Suppressor macrophage treated with lipopolysaccharide for 1 hour (primary cell): ENCODE results near the gene GBA3.

Experiments used
- DNase-seq, 3 donors: peaks; one replicate each; pipeline ENCODE4 v3.0.0-alpha.2; 2020 to 2022

Gene GBA3

GRCh38 chr4:22787753-22788375, 95.1 kb downstream of the GBA3 start:
- DNase-seq, result peak; percentile 38 to 69 (median 43)

DNA sequence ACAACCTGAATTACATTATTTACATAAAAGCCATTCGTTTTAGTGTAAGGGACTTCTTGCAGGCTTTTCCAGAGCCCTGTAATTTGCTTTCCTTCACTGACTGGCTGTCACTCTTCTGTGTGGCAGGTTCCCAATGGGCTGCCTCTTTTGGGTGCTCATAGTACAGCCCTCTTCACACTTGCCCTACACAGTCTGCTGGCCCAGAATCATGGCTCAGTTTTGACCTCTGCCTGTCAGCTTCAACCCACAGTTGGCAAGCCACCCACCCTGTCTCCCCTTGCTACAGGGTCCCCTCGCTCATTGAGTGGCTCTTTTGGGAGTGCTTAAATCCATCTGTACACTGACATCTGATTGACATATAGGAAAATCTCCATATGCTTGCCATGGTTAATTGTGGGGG, 97.9 kb downstream of the GBA3 start:
- DNase-seq, result no peak

DNA sequence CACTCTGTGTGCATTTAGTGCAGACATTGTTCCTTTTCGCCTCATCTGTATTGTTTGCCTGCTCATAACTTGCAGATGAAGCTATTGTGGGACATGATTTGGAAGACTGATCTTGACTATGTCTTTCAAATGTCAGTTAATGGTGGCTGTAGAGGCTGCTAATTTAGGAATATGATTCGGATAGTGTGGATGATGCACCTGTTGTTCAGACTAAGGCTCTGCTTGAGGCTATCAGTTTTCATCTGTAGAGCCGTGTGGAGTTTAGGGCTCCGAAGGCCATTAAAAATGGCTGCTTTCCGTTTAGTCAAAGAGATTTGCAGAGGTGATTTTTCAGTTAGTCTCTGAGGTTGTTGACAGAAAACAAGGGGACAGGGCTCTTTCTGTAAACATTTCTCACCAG, 102.0 kb downstream of the GBA3 start:
- no peak for DNase-seq

DNA sequence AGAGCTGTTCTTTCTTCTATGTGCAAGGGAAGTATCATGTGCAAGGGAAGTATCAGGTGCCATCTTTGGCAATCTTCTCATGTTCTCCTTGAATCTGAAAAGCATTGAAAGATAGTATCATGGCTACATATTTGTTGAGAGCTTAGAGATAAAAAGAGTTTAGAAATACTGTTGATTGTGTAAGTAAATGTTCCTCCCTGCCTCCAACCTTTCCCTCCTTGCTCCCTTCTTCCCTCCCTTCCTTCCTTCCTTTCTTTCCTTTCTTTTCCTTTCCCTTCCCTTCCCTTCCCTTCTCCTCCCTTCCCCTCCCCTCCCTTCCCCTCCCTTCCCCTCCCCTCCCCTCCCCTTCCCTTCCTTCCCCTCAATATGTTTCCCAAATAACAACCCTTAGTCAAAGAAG, 108.7 kb downstream of the GBA3 start:
- no peak for DNase-seq

- no peak for DNase-seq
Measured at GRCh38 chr4:22802876-22803275, 110.1 kb downstream of the GBA3 start.

DNA sequence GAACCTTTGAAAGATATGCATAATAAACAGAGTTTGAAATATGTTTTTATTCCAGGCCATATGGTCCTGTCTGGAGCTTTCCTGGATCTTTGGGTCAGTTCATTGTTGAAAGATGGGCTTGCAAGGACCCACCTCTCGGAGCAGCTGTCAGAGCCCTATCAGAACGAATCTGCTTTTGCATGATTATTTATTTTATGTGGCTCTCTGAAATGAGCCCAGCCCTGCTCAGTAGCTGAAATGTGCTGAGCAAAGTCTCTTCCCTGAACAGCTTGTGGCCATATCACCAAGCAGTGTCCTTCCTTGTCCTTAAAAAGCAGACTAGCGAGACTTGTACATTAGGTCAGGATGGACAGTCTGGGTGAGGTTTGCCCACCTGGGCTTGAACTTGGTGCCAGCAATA, 110.8 kb downstream of the GBA3 start:
- no peak for DNase-seq

GRCh38 chr4:22814906-22815305, 122.2 kb downstream of the GBA3 start:
- DNase-seq, result no peak

DNA sequence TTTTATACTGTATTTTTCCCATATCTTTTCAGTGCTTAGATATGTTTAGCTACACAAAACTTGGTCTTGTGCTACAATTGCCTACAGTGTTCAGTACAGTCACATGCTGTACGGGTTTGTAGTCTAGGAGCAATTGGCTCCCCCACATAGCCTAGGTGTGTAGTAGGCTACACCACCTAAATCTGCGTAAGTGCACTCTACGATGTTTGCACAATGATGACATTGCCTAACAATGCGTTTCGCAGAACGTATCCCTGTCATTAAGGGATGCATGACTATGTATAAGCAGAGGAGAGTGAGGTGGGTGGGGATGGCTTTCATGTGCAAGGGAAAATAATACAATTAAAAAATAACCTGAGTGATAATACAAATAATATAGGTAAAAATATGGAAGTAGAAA, 131.4 kb downstream of the GBA3 start:
- no peak for DNase-seq

DNA sequence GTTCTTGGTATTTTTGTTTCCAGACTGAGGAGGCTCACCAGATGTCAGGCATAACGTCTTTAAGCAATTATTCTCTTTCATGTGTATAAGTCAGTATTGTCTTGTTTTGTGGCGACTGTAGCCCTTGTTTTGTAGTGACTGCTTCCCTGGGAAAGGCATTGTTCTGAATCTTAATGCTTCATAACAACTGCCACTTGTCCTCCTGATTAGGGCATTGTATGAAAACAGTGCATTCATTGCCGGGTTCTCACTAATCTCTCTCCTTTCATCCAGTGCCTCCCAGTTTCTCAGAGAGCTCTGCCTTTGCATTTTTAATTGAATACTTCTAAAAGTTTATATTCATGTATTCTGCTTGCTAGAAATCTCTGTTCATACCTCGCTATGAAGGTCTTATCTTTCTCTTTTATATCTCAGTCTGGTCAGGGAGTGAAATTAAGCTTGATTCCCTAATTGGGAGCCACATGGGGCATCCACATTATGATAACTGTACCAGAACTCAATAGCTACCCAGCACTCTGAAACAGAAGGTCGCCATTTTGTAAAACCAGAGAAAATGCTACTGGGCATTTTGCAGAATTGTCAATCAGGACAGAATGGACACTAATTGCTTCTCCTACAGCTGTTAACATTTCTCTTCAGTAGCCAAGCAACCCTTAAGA, 149.8 kb downstream of the GBA3 start:
- no peak for DNase-seq

- DNase-seq, result no peak
Measured at GRCh38 chr4:22848332-22848731, 155.6 kb downstream of the GBA3 start.

- DNase-seq, result no peak
Measured at GRCh38 chr4:22850055-22850454, 157.3 kb downstream of the GBA3 start.

GRCh38 chr4:22850630-22851029, 157.9 kb downstream of the GBA3 start:
- DNase-seq, result no peak

DNA sequence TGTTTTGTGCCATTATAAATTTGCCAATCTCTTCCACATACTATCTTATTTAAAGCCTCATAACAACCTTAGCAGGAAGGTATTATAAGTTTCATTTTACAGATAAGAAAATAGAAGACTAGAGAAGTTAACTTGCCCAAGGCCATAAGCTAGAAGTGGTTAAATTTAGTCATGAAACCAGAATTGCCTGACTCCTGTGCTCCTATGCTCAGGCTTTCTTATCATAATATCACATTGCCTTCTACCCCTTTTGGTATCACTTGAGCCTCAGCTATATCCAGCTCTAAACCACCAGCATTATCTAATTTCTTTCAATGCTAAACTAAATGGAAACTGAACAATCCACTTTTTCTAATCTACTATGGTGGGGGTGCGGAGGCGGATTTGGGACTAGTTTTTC, 164.7 kb downstream of the GBA3 start:
- DNase-seq, result no peak

- DNase-seq, result no peak
Measured at GRCh38 chr4:22859318-22859717, 166.6 kb downstream of the GBA3 start.
